Measurements from ENCODE around the gene RSPO3.
A peak's percentile ranks its signal among the peaks of the same experiment; 100 is the strongest.

Gene RSPO3

GRCh38 chr6:127111526-127111925 lies 6.9 kb upstream of the RSPO3 start:
- no peak for DNase-seq (ENCODE audit: low read depth in 2 of 2)

GRCh38 chr6:127114214-127114760 lies 4.2 kb upstream of the RSPO3 start:
- no peak for DNase-seq (ENCODE audit: low read depth in 2 of 2)

GRCh38 chr6:127115084-127115655 lies 3.3 kb upstream of the RSPO3 start:
- no peak for DNase-seq (ENCODE audit: low read depth in 2 of 2)

GRCh38 chr6:127115746-127116145 lies 2.7 kb upstream of the RSPO3 start:
- DNase-seq (ENCODE audit: low read depth in 2 of 2): no peak

GRCh38 chr6:127117979-127118297 lies 533 bp upstream of the RSPO3 start:
- DNase-seq (ENCODE audit: low read depth in 2 of 2): no peak

GRCh38 chr6:127119102-127120022 lies 891 bp downstream of the RSPO3 start:
- no peak for DNase-seq (ENCODE audit: low read depth in 2 of 2)

- no peak for DNase-seq (ENCODE audit: low read depth in 2 of 2)
Observed at GRCh38 chr6:127120023-127120786, 1.7 kb downstream of the RSPO3 start.

GRCh38 chr6:127120787-127121636 lies 2.5 kb downstream of the RSPO3 start:
- peak; percentile 53 to 64 for DNase-seq (ENCODE audit: low read depth in 2 of 2)

GRCh38 chr6:127121637-127121960 lies 3.1 kb downstream of the RSPO3 start:
- no peak for DNase-seq (ENCODE audit: low read depth in 2 of 2)

- DNase-seq (ENCODE audit: low read depth in 2 of 2): no peak
Observed at GRCh38 chr6:127124172-127124571, 5.7 kb downstream of the RSPO3 start.

- no peak for DNase-seq (ENCODE audit: low read depth in 2 of 2)
Observed at GRCh38 chr6:127124680-127125079, 6.2 kb downstream of the RSPO3 start.

- no peak for DNase-seq (ENCODE audit: low read depth in 2 of 2)
Observed at GRCh38 chr6:127128066-127128465, 9.6 kb downstream of the RSPO3 start.

GRCh38 chr6:127129251-127129650 lies 10.8 kb downstream of the RSPO3 start:
- no peak for DNase-seq (ENCODE audit: low read depth in 2 of 2)

GRCh38 chr6:127131275-127131674 lies 12.8 kb downstream of the RSPO3 start:
- DNase-seq (ENCODE audit: low read depth in 2 of 2): no peak

GRCh38 chr6:127131772-127132376 lies 13.4 kb downstream of the RSPO3 start:
- DNase-seq (ENCODE audit: low read depth in 2 of 2): no peak

GRCh38 chr6:127134136-127134535 lies 15.7 kb downstream of the RSPO3 start:
- no peak for DNase-seq (ENCODE audit: low read depth in 2 of 2)

- DNase-seq (ENCODE audit: low read depth in 2 of 2): no peak
Observed at GRCh38 chr6:127136786-127137185, 18.3 kb downstream of the RSPO3 start.

- DNase-seq (ENCODE audit: low read depth in 2 of 2): no peak
Observed at GRCh38 chr6:127146932-127147331, 28.5 kb downstream of the RSPO3 start.

- no peak for DNase-seq (ENCODE audit: low read depth in 2 of 2)
Observed at GRCh38 chr6:127147534-127147933, 29.1 kb downstream of the RSPO3 start.

- DNase-seq (ENCODE audit: low read depth in 2 of 2): no peak
Observed at GRCh38 chr6:127148511-127148910, 30.0 kb downstream of the RSPO3 start.

- no peak for DNase-seq (ENCODE audit: low read depth in 2 of 2)
Observed at GRCh38 chr6:127154509-127154908, 36.0 kb downstream of the RSPO3 start.

Data from stimulated activated CD8-positive, alpha-beta memory T cell treated with anti-CD3 and anti-CD28 coated beads, Interleukin-2, amount 100 ng/mL, for 48 hours (primary cell).